Activated CD4-positive, alpha-beta T cell treated with anti-CD3 and anti-CD28 coated beads, Interleukin-2, amount 50 U/mL, for 4 hours (primary cell): ENCODE measurements around the gene TNS1.

Experiments
- DNase-seq, 2 experiments: peaks; one replicate each; pipeline ENCODE4 v3.0.0-alpha.2; 2020

TNS1 gene

GRCh38 chr2:217892560-217892959 is 110.2 kb downstream of the TNS1 start:
- no peak for DNase-seq

- no peak for DNase-seq
These were observed 112.3 kb downstream of the TNS1 start for GRCh38 chr2:217890445-217890844.

DNA sequence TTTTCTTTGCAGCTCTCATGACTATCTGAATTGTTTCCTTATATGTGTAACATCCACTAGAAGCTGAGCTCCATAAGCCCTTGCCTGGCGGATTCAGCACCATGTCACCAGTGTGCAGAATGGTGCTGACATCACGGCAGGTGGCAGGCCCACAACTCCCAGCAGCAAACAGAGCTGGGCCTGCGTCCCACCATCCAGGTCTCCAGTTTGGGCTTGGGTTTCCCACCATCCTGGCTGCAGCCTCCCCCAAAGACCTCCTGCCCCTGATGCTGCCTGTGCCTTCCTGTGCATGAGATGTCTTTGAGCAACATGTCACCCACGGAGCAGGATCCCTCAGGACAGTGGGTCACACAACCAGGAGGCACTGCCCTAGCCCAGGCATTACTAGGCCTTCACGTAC is 113.1 kb downstream of the TNS1 start:
- no peak for DNase-seq

- DNase-seq, result no peak
These were observed 114.7 kb downstream of the TNS1 start for GRCh38 chr2:217887841-217888701.

GRCh38 chr2:217886720-217887309 is 116.0 kb downstream of the TNS1 start:
- peak; percentile 40 to 42 for DNase-seq

- no peak for DNase-seq
These were observed 116.7 kb downstream of the TNS1 start for GRCh38 chr2:217886091-217886490.

DNA sequence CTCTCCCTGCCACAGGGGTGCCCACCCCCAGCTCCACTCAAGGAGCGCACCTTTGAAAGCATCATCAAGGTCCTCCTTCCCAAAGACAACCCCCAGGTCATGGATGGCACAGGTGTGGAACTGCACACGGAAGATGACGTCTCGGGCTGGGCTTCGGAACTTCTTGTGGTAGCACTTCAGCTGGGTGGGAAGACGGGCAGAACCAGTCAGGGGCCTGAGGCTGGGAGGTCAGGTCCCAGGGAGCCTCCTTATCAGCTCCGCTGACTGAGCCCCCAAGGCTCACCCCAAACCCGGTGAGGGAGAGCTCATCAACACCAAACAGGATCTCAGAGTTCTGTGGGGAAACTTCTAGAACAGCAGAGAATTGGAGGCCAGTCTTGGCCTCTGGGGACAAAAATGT is 117.8 kb downstream of the TNS1 start:
- DNase-seq, result no peak

DNA sequence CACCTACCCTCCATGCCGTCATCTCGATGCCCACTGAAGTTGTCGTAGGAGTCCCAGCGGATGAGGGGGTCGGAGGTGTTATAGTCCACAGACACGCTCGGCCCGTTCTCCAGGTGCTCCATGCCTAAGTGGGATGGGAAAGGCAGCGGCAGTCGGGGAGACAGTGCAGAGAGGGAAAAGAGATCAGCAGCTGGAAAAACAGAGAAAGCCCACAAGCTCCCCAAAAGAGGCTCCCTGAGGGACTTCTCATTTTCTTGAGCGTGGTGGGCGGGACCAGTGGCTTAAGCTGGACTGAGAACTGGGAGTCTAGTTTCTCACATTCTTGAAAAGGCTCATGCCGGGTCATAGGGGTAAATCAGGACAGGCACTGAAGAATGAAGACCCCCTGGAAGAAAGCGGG is 121.9 kb downstream of the TNS1 start:
- no peak for DNase-seq

- DNase-seq, result no peak
These were observed 122.4 kb downstream of the TNS1 start for GRCh38 chr2:217880287-217880889.

GRCh38 chr2:217878915-217879590 is 123.7 kb downstream of the TNS1 start:
- DNase-seq, result no peak

GRCh38 chr2:217877866-217878265 is 124.9 kb downstream of the TNS1 start:
- DNase-seq, result no peak

- DNase-seq, result no peak
These were observed 126.6 kb downstream of the TNS1 start for GRCh38 chr2:217876253-217876570.

GRCh38 chr2:217875556-217876252 is 127.1 kb downstream of the TNS1 start:
- DNase-seq, result no peak

DNA sequence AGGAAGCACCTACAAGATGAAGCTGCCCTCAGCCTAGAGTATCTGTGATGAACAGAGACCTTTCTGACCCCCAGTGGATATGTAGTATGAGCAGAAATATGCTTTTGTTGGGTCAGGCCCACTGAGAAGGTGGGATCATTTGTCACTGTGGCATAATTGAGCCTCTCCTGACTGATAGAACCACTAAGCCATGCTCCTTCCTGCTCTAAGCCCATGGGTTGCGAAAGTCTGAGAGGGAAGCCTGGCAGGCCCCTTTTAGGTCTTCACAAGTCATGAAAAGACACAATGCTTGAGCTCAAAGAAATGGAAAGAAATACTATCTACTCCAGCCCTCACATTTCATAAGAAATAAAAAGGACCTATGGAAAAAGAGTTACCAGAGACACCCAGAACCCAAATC is 127.7 kb downstream of the TNS1 start:
- no peak for DNase-seq

DNA sequence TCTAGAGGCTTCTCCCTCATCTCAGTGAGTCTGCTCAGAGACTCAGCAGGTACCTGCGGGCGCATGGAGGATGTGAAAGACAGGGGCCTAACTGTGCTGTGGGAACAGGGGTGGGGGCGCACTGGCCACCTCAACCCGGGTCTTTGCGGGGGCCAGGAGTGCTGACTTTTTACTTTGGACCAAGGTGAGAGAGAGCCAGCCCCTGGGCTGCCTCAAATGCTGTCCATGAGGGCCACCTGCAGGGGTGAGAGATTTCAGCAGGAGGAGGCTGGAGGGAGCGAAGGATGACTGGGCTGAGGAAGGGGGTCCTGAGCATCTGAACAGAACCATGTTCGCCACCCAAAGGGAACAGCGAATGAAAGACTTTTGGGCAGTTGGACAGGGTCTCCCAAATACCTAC is 129.4 kb downstream of the TNS1 start:
- DNase-seq, result no peak

DNA sequence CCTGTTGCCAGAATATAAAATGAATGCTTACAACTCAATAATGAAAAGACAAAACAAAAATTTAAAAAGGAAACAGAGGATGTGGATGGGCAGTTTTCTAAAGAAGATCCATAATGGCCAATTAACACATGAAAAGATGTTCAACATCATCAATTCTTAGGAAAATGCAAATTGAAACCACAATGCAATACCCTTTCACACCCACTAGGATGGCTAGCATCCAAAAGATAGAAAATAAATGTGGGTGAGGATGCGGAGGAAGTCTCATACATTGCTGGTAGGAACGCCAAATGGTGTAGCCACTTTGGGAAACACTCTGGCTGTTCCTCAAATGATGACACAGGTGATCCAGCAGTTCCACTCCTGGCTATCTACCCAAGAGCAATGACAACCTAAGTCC is 130.5 kb downstream of the TNS1 start:
- no peak for DNase-seq

DNA sequence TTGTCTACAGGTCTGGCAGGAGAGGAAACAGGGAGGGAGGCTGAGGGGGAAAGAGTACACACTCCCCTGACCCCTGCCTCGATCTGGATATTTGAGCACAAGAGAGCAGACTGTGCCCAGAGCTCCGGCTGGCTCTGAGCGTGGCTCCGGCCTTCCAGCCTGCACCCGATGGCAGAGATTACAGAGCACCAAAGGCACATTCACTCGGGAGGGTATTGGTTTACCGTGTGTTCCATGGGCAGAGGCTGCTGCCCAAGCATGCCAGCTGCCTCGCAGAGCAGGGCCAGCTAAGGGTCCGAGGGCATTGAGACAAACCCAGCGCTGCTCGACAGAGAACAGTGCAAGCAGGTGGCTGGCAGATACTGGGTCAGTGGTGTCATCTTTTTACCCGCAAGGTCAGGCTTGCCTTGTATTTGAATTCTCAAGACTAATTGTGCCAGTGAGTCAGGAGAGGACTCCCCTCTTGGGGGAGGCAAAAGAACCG is 132.2 kb downstream of the TNS1 start:
- DNase-seq, result no peak

GRCh38 chr2:217868911-217869334 is 133.9 kb downstream of the TNS1 start:
- no peak for DNase-seq

DNA sequence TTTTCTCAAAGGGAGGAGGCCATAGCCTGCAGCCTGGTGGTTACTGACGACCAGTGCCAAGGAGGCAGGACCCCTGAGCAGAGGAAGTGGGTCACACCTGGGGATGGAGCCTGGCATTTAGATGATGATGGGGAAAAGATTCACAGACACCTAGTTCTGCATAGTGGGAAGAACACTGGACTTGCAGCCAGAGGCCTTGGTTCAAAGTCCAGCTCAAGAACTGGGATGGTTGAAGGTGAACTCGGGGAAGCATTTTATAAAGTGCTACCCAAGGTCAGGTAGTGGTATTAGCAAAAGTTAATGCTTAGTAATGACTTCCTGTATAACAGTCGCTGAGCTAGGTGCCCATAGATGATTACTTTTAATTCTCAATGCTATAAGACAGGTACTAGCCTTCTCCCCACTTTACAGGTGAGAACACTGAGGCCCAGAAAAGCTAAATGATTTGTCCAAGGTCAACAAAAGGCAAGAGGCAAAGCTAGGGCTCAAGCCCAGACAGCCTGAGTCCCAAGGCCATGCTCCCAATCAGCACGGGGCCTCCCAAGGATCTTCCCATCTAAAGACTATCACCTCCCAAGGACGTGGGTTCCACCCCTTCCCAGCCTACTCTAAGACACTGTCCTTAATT is 134.4 kb downstream of the TNS1 start:
- DNase-seq, result no peak

- DNase-seq, result no peak
These were observed 136.3 kb downstream of the TNS1 start for GRCh38 chr2:217866457-217866856.

GRCh38 chr2:217864963-217865772 is 137.6 kb downstream of the TNS1 start:
- DNase-seq, result no peak

DNA sequence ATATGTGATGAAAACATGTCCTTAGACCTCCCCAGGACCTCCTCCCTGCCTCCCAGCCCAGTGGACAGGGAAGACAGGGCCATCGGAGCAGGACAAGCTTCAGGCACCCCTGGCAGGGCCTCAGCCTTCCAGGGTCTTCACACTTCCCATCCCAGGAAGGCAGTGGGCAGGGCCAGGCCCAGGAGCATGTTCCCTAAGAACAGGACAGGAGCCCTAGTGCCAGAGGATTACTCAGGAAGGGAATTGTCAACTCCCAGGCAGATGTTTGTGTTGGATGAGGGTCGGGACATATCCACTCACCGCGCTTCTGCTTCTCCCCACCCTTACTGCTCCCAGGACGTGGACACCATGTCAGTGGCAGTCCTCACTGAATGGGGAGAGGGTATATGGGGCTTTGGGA is 138.9 kb downstream of the TNS1 start:
- DNase-seq, result no peak
